PC-3 (cell line): ENCODE data around the gene KISS1R. TPM values are rescaled to one million over a fixed set of nuclear protein-coding genes. Genes with fewer than 3 reads are reported as not detected.

Source experiments
- ATAC-seq: fragments of 200-7000 bp; cut with Tn5 transposase; 2 replicates; pipeline ENCODE4 v1.9.1; 2020; ENCODE audit warnings: mild to moderate bottlenecking, moderate library complexity
- BruUV-seq: library from RNA; stranded (reverse); fragments of 400-500 nt; replicated peaks from 2 replicates; lab custom pipeline; 2021; lab: Mats Ljungman, UMichigan
- CTCF ChIA-PET: fragments of 300-600 bp; sonication (Branson Sonifier 250); formaldehyde crosslinking; loops from one replicate; lab custom pipeline; 2022; ENCODE audit warnings: antibody characterized with exemption; lab: Charles Lee
- POLR2A ChIA-PET: fragments of 300-600 bp; sonication (Branson Sonifier 250); formaldehyde crosslinking; loops from one replicate; lab custom pipeline; 2022; ENCODE audit warnings: antibody characterized with exemption; ENCODE audit not compliant: unreplicated experiment; lab: Charles Lee
- DNase-seq: peaks from one replicate; pipeline ENCODE4 v3.0.0-alpha.2; 2015
- H2AFZ ChIP-seq: fragments of 300-600 bp; sonication (generic); 2 replicates; pipeline ENCODE4 v1.6.0; 2016; ENCODE audit warnings: antibody characterized with exemption, low read length
- H3F3A ChIP-seq: fragments of 300-600 bp; sonication (generic); one replicate; pipeline ENCODE4 v1.6.0; 2017; ENCODE audit warnings: antibody characterized with exemption, low read length, control low read depth, mild to moderate bottlenecking; ENCODE audit not compliant: unreplicated experiment
- H3K27ac ChIP-seq: fragments of 300-600 bp; sonication (generic); 2 replicates; pipeline ENCODE4 v1.5.1; 2016; ENCODE audit warnings: mild to moderate bottlenecking, low read length
- H3K27me3 ChIP-seq: fragments of 300-600 bp; sonication (generic); 2 replicates; pipeline ENCODE4 v1.6.1; 2016; ENCODE audit warnings: low read length, mixed read lengths
- H3K36me3 ChIP-seq: fragments of 300-600 bp; sonication (generic); 2 replicates; pipeline ENCODE4 v1.6.1; 2016; ENCODE audit warnings: low read depth, mixed run types, low read length, mixed read lengths
- H3K4me1 ChIP-seq: fragments of 300-600 bp; sonication (generic); 2 replicates; pipeline ENCODE4 v1.5.1; 2016; ENCODE audit warnings: low read length; ENCODE audit not compliant: insufficient read depth
- H3K4me2 ChIP-seq: fragments of 300-600 bp; sonication (generic); 2 replicates; pipeline ENCODE4 v1.6.0; 2016; ENCODE audit warnings: low read length
- H3K4me3 ChIP-seq: fragments of 300-600 bp; sonication (generic); 2 replicates; pipeline ENCODE4 v1.5.1; 2016; ENCODE audit warnings: mild to moderate bottlenecking, low read length, mixed read lengths
- H3K79me2 ChIP-seq: fragments of 300-600 bp; sonication (generic); 2 replicates; pipeline ENCODE4 v1.6.1; 2017; ENCODE audit warnings: low read length, mixed read lengths
- H3K9ac ChIP-seq: fragments of 300-600 bp; sonication (generic); 2 replicates; pipeline ENCODE4 v1.6.0; 2016; ENCODE audit warnings: mild to moderate bottlenecking, low read length
- H3K9me2 ChIP-seq: fragments of 300-600 bp; sonication (generic); replicated peaks from 2 replicates; pipeline ENCODE4 v1.6.1; 2016; ENCODE audit warnings: mixed run types, low read length, mixed read lengths
- H3K9me3 ChIP-seq: fragments of 300-600 bp; sonication (generic); 2 replicates; pipeline ENCODE4 v1.6.1; 2016; ENCODE audit warnings: low read length, mixed read lengths
- H4K20me1 ChIP-seq: fragments of 300-600 bp; sonication (generic); 2 replicates; pipeline ENCODE4 v1.6.1; 2016; ENCODE audit warnings: low read length, mixed read lengths
- CTCF ChIP-seq: fragments of 300-600 bp; sonication (generic); conservative IDR thresholded peaks from 2 replicates; pipeline ENCODE4 v1.5.1; 2017; ENCODE audit warnings: antibody characterized with exemption, low read depth, mild to moderate bottlenecking, low read length
- EZH2 ChIP-seq: fragments of 300-600 bp; sonication (generic); IDR thresholded peaks from one replicate; pipeline ENCODE4 v1.6.1; 2017; ENCODE audit warnings: antibody characterized with exemption, mild to moderate bottlenecking, low read length; ENCODE audit not compliant: unreplicated experiment
- EZH2phosphoT487 ChIP-seq: fragments of 300-600 bp; sonication (generic); IDR thresholded peaks from 2 replicates; pipeline ENCODE4 v1.6.1; 2018; ENCODE audit warnings: mild to moderate bottlenecking, antibody characterized with exemption, low read length, borderline replicate concordance
- intact Hi-C: fragments of 100-400 bp; cut with micrococcal nuclease; formaldehyde crosslinking; loops from 2 replicates; pipeline ENCODE4 v1.9.0; 2023
- total RNA-seq: library from RNA; depleted of rRNA; stranded (reverse); fragments of >200 nt; gene quantifications from 2 replicates; pipeline ENCODE4 v1.2.3, GENCODE V29; 2014

Gene KISS1R
- total RNA-seq, 1 experiment from 2014 or later = 3.9 TPM

GRCh38 chr19:918481-919198, 1.5 kb downstream of the KISS1R start:
- H3K36me3 ChIP-seq = no peaks in the 10 kb centered on the region
- ATAC-seq (no peak), DNase-seq (peak; percentile 19)
- no peak overlapping the region for H3K27ac ChIP-seq
- CTCF ChIA-PET = no interaction called here
- peak overlapping the region; percentile 61 for H3K4me3 ChIP-seq
- no peak overlapping the region for H2AFZ ChIP-seq
- peak overlapping the region; percentile 78 for H3K4me2 ChIP-seq
- no peak overlapping the region for H3K9ac ChIP-seq
- no peaks in the 10 kb centered on the region for H3F3A ChIP-seq
- POLR2A ChIA-PET = no interaction called here
- no peaks in the 10 kb centered on the region for H4K20me1 ChIP-seq
- no peaks in the 10 kb centered on the region for H3K79me2 ChIP-seq
- no TSS peak for BruUV-seq
- peaks cover 7% of the 10 kb centered on the region; the same call in 1 of the 2 replicates for H3K27me3 ChIP-seq
- H3K9me3 ChIP-seq = no peaks in the 10 kb centered on the region
- intact Hi-C loops = no loop called here
- H3K9me2 ChIP-seq = no peaks in the 10 kb centered on the region
- TF ChIP-seq EZH2 (no peak), EZH2phosphoT487 (no peak), CTCF (no peak)
- H3K4me1 ChIP-seq = peaks cover 4% of the 10 kb centered on the region; the same call in 1 of the 2 replicates

- intact Hi-C loops = no loop called here
- CTCF ChIA-PET = no interaction called here
- ATAC-seq (peak; percentile 44), DNase-seq (peak; percentile 38)
- POLR2A ChIA-PET = no interaction called here
- H3K9me3 ChIP-seq = no peaks in the 10 kb centered on the region
- no peak overlapping the region for H3K27ac ChIP-seq
- H3K36me3 ChIP-seq = no peaks in the 10 kb centered on the region
- TF ChIP-seq EZH2phosphoT487 (peak; percentile 87), CTCF (no peak), EZH2 (no peak)
- no peaks in the 10 kb centered on the region for H3K9me2 ChIP-seq
- no peaks in the 10 kb centered on the region for H3F3A ChIP-seq
- H2AFZ ChIP-seq = 0 out of 2 replicates have a peak overlapping the region, but pooled peaks have one; percentile 38
- peak overlapping the region; percentile 70 for H3K4me2 ChIP-seq
- H4K20me1 ChIP-seq = no peaks in the 10 kb centered on the region
- peaks cover 4% of the 10 kb centered on the region; the same call in 1 of the 2 replicates for H3K4me1 ChIP-seq
- H3K9ac ChIP-seq = no peak overlapping the region
- H3K79me2 ChIP-seq = no peaks in the 10 kb centered on the region
- peak overlapping the region; percentile 61 for H3K4me3 ChIP-seq
- peaks cover 7% of the 10 kb centered on the region; the same call in 1 of the 2 replicates for H3K27me3 ChIP-seq
- BruUV-seq = no TSS peak
These were observed 2.3 kb downstream of the KISS1R start for GRCh38 chr19:919199-920050.
